Gastrocnemius medialis (tissue), 4 donors: ENCODE data around the gene PDE1C. TPM values are rescaled to one million over a fixed set of nuclear protein-coding genes. Genes with fewer than 3 reads are reported as not detected.

Experiments
- ATAC-seq, 2 donors: fragments of 150-250 bp; one replicate each; pipeline ENCODE4 v1.9.1; 2016
- DNase-seq, 2 donors: peaks; one replicate each; pipeline ENCODE4 v3.0.0-alpha.2; 2019
- H3K27ac ChIP-seq, 4 donors: fragments of 200-600 bp; sonication (generic); 1 replicate in 1 of 4; 2 replicates in 3 of 4; pipeline ENCODE4 v1.5.1; 2016 to 2018; ENCODE audit warnings: mild to moderate bottlenecking in 2 of 4, moderate library complexity in 1 of 4
- H3K27me3 ChIP-seq, 3 donors: fragments of 200-600 bp; sonication (generic) in 2 of 3; 1 replicate in 1 of 3; 2 replicates in 2 of 3; pipeline versions ENCODE4 v1.5.1 to v1.6.0; 2016 to 2019; ENCODE audit warnings: mild to moderate bottlenecking in 1 of 3, moderate library complexity in 1 of 3
- H3K36me3 ChIP-seq, 2 donors: fragments of 200-600 bp; sonication (generic) in 1 of 2; one replicate each; pipeline ENCODE4 v1.5.1; 2017 to 2018
- H3K4me1 ChIP-seq, 2 donors: fragments of 200-600 bp; sonication (generic) in 1 of 2; one replicate each; pipeline ENCODE4 v1.5.1; 2016 to 2017; ENCODE audit warnings: mild to moderate bottlenecking in 2 of 2
- H3K4me3 ChIP-seq, 4 donors: fragments of 200-600 bp; sonication (generic) in 3 of 4; 1 replicate in 1 of 4; 2 replicates in 3 of 4; pipeline ENCODE4 v1.5.1; 2016 to 2019; ENCODE audit warnings: mild to moderate bottlenecking in 2 of 4
- H3K9me3 ChIP-seq, 3 donors: fragments of 200-600 bp; sonication (generic) in 2 of 3; 1 replicate in 1 of 3; 2 replicates in 2 of 3; pipeline ENCODE4 v1.5.1; 2016 to 2019
- CTCF ChIP-seq, 5 experiments: fragments of 450-650 bp in 3 of 5; fragments of 200-600 bp in 2 of 5; sonication (generic) in 2 of 5; IDR thresholded peaks in 4 of 5; conservative IDR thresholded peaks in 1 of 5; 1 replicate in 4 of 5; 2 replicates in 1 of 5; pipeline ENCODE4 v1.5.1; 2016 to 2019; ENCODE audit warnings: antibody characterized with exemption in 5 of 5, mild to moderate bottlenecking in 3 of 5, moderate library complexity in 3 of 5
- POLR2A ChIP-seq, 2 donors: fragments of 450-650 bp; IDR thresholded peaks; one replicate each; pipeline ENCODE4 v1.6.1; 2017; ENCODE audit warnings: antibody characterized with exemption in 2 of 2, mild to moderate bottlenecking in 2 of 2, moderate library complexity in 2 of 2
- in situ Hi-C, 4 donors: fragments of 200-750 bp; cut with MboI; loops; one replicate each; pipeline versions ENCODE4 v1.15.0 to v1.8.0; 2017; ENCODE audit warnings: low sequenced_read_pairs in 4 of 4
- intact Hi-C: fragments of 100-400 bp; cut with DNase I; formaldehyde crosslinking; loops from one replicate; pipeline ENCODE4 v1.15.1; 2023; ENCODE audit warnings: low total_unique reads
- total RNA-seq, 4 donors: library from RNA; depleted of rRNA; stranded (reverse); fragments of >200 nt; gene quantifications; one replicate each; pipeline versions ENCODE4 v1.1.0 to v1.2.3, GENCODE V29; 2016

PDE1C gene
- total RNA-seq, 4 donors from 2014 or later, result 0.46 to 1.2 (median 0.67) TPM

GRCh38 chr7:32042900-32043299, 27.3 kb downstream of the PDE1C start:
- no peak overlapping the region for H3K27ac ChIP-seq
- H3K4me3 ChIP-seq, result no peak overlapping the region
- no peak for ATAC-seq
- H3K4me1 ChIP-seq, result no peaks in the 10 kb centered on the region
- H3K27me3 ChIP-seq, result no peaks in the 10 kb centered on the region
- TF ChIP-seq CTCF (IDR thresholded peaks at IDR 0.05 in 4 of 5, conservative IDR thresholded peaks at IDR 0.05 in 1 of 5), result no peak
- TF ChIP-seq POLR2A (IDR thresholded peaks at IDR 0.05), result no peak
- no peaks in the 10 kb centered on the region for H3K36me3 ChIP-seq
- in situ Hi-C loops, result no loop called here
- H3K9me3 ChIP-seq, result no peaks in the 10 kb centered on the region
- DNase-seq, result no peak
- intact Hi-C loops, result no loop called here

GRCh38 chr7:32039000-32039756, 31.0 kb downstream of the PDE1C start:
- no peak for ATAC-seq
- Histone ChIP-seq H3K9me3 (no peaks in the 10 kb centered on the region), H3K27ac (no peak overlapping the region), H3K4me3 (no peak overlapping the region), H3K27me3 (no peaks in the 10 kb centered on the region), H3K4me1 (no peaks in the 10 kb centered on the region), H3K36me3 (no peaks in the 10 kb centered on the region)
- in situ Hi-C loops, result no loop called here
- intact Hi-C loops, result no loop called here
- TF ChIP-seq CTCF (IDR thresholded peaks at IDR 0.05 in 4 of 5, conservative IDR thresholded peaks at IDR 0.05 in 1 of 5) (no peak), POLR2A (IDR thresholded peaks at IDR 0.05) (no peak)
- DNase-seq, result no peak

GRCh38 chr7:32037650-32038198, 32.5 kb downstream of the PDE1C start:
- Histone ChIP-seq H3K27ac (no peak overlapping the region), H3K27me3 (no peaks in the 10 kb centered on the region), H3K4me1 (no peaks in the 10 kb centered on the region), H3K9me3 (no peaks in the 10 kb centered on the region), H3K4me3 (no peak overlapping the region), H3K36me3 (no peaks in the 10 kb centered on the region)
- DNase-seq (no peak), ATAC-seq (no peak)
- TF ChIP-seq POLR2A (IDR thresholded peaks at IDR 0.05), result no peak
- TF ChIP-seq CTCF (IDR thresholded peaks at IDR 0.05 in 4 of 5, conservative IDR thresholded peaks at IDR 0.05 in 1 of 5), result no peak
- intact Hi-C loops (no loop called here), in situ Hi-C loops (no loop called here)

- H3K27ac ChIP-seq, result no peak overlapping the region
- in situ Hi-C loops, result no loop called here
- DNase-seq, result no peak
- no peak for ATAC-seq
- no peak overlapping the region for H3K4me3 ChIP-seq
- intact Hi-C loops, result no loop called here
- no peaks in the 10 kb centered on the region for H3K4me1 ChIP-seq
- TF ChIP-seq CTCF (IDR thresholded peaks at IDR 0.05 in 4 of 5, conservative IDR thresholded peaks at IDR 0.05 in 1 of 5) (no peak), POLR2A (IDR thresholded peaks at IDR 0.05) (no peak)
- no peaks in the 10 kb centered on the region for H3K36me3 ChIP-seq
- no peaks in the 10 kb centered on the region for H3K27me3 ChIP-seq
- H3K9me3 ChIP-seq, result no peaks in the 10 kb centered on the region
These were observed 33.6 kb downstream of the PDE1C start for GRCh38 chr7:32036557-32036956.
